HG03139 (cell line): ENCODE data around the gene PRDM4.
"Not testable (repeated sequence)": the region's sequence is repeated elsewhere in the genome, so short reads cannot be mapped to it uniquely, and the experiment has no call there.

Source experiments
- ATAC-seq: cut with Tn5 transposase; IDR thresholded peaks from one replicate; pipeline ENCODE4 v1.9.1; 2021; ENCODE audit not compliant: unreplicated experiment

PRDM4 gene

GRCh38 chr12:107705522-107705921, 55.4 kb downstream of the PRDM4 start:
- not testable (repeated sequence) for ATAC-seq

DNA sequence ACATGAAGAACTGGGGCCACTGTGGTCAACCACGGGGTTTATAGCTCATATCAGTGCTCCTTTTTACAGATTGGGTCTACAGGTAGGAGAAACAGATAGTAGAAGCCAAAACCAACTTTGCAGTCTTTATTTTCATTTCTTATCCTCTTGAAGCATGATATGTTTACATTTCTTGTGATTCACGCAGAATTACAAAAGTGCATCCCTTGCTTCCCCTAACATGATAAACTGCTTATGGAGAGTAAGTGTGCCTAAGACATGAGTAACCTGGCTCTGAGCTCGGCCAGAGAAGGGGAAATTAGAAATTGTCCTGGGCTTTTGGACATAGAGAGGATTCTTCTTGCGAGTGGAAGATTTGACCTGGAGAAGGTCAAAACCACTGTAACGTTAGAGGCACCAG, 56.9 kb downstream of the PRDM4 start:
- no peak for ATAC-seq

GRCh38 chr12:107702106-107702505, 58.8 kb downstream of the PRDM4 start:
- ATAC-seq, result no peak

DNA sequence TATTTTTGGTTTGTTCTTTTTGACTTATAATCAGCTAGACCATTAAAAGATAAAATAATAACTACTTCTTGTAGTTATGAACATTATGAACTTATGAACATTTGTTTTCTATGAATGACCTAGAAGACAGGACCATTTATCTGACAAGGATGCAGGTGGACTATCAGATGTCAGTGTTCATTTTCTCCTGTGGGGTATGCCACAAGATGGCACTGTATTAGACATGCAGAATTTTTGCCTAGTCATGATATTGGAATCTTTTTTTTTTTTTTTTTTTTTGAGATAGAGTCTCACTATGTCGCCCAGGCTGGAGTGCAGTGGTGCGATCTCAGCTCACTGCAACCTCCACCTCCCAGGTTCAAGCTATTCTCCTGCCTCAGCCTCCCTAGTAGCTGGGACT, 65.2 kb downstream of the PRDM4 start:
- not testable (repeated sequence) for ATAC-seq

- peak; percentile 87 for ATAC-seq
These were observed 75.3 kb downstream of the PRDM4 start, which contains the start of gene PWP1 for GRCh38 chr12:107685360-107686248. TSS of gene PWP1 (plus strand) at chr12:107685799. CDS start at chr12:107685900, 101 bp downstream.

DNA sequence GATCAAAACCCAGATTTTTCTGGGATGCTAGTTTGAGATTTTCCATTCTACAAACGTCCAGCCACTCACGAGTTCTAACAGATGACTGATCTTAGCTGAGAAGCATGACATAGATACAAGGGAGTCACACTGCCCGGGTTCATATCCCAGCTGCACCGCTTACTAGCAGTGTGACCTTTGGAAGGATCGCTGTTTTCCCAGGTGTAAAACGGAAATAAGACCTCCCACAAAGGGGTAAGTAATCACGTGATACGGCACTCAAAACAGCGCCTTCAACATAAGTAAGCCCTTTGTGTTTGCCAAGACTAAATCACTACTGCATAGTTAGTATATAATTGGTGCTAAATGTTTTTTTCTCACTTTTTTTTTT, 76.0 kb downstream of the PRDM4 start:
- no peak for ATAC-seq

DNA sequence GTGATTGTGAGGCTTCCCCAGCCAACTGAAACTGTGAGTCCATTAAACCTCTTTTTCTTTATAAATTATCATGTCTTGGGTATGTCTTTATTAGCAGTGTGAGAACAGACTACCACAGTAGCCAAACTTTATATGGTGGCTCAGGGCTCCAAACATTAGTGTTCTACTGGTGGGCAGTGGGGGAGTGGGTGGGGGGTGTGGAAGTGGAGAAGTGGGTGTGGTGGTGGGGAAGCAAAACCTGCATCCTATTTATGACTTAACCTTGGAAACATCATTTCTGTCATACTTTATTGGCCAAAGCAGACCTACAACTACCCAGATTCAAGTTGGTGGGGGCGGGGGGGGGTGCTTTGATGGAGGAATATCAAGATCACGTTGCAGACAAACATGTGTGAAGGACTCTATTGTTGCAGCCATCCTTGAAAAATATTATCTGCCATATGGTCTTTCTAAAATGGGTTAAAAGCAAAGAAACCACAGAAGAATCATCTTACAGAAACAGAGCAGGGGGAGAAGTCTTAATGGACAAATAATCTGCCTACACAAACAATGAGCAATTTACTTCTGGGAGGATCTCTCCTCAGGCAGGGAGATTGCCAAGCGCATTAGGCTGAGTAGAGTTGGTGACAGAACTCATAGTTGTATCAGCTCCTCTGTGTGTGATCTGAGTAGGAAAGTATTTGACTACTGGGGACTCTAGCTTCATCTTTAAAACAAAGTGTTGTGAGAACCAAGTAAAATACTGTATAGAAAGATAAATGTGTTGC, 76.7 kb downstream of the PRDM4 start:
- ATAC-seq, result no peak
